GM23338 (cell line): ENCODE data around the gene ALPP. TPM values are rescaled to one million over a fixed set of nuclear protein-coding genes. Genes with fewer than 3 reads are reported as not detected.

ENCODE experiments used
- ATAC-seq: fragments of 200-7000 bp; cut with Tn5 transposase; 3 replicates; pipeline ENCODE4 v1.9.1; 2020
- DNase-seq: peaks from one replicate; pipeline ENCODE4 v3.0.0-alpha.2; 2015; ENCODE audit warnings: low spot score
- H2AFZ ChIP-seq: fragments of 200-600 bp; sonication (generic); 2 replicates; pipeline ENCODE4 v1.8.0; 2016; ENCODE audit warnings: antibody characterized with exemption, mild to moderate bottlenecking, moderate library complexity
- H3F3A ChIP-seq: fragments of 200-600 bp; sonication (generic); replicated peaks from 2 replicates; pipeline ENCODE4 v1.8.0; 2017; ENCODE audit warnings: antibody characterized with exemption, mixed run types, low read depth
- H3K27ac ChIP-seq: fragments of 200-600 bp; sonication (generic); 2 replicates; pipeline ENCODE4 v1.6.1; 2016; ENCODE audit warnings: low read depth
- H3K27me3 ChIP-seq: fragments of 200-600 bp; sonication (generic); 2 replicates; pipeline ENCODE4 v1.8.0; 2016; ENCODE audit warnings: mild to moderate bottlenecking, mixed run types, moderate library complexity; ENCODE audit not compliant: insufficient read depth
- H3K36me3 ChIP-seq: fragments of 200-600 bp; sonication (generic); 2 replicates; pipeline ENCODE4 v1.8.0; 2016; ENCODE audit warnings: mild to moderate bottlenecking; ENCODE audit not compliant: insufficient read depth
- H3K4me1 ChIP-seq: fragments of 200-600 bp; sonication (generic); 2 replicates; pipeline ENCODE4 v1.8.0; 2016; ENCODE audit warnings: mild to moderate bottlenecking, moderate library complexity; ENCODE audit not compliant: insufficient read depth
- H3K4me2 ChIP-seq: fragments of 200-600 bp; sonication (generic); 2 replicates; pipeline ENCODE4 v1.7.1; 2017; ENCODE audit warnings: mixed run types
- H3K4me3 ChIP-seq: fragments of 200-600 bp; sonication (generic); 2 replicates; pipeline ENCODE4 v1.6.1; 2016; ENCODE audit warnings: mixed run types
- H3K79me2 ChIP-seq: fragments of 200-600 bp; sonication (generic); replicated peaks from 2 replicates; pipeline ENCODE4 v1.8.0; 2017; ENCODE audit warnings: mild to moderate bottlenecking; ENCODE audit not compliant: insufficient read depth
- H3K9me2 ChIP-seq: fragments of 200-600 bp; sonication (generic); 2 replicates; pipeline ENCODE4 v1.8.0; 2017; ENCODE audit not compliant: insufficient read depth
- H4K20me1 ChIP-seq: fragments of 200-600 bp; sonication (generic); replicated peaks from 2 replicates; pipeline ENCODE4 v1.8.0; 2017; ENCODE audit warnings: mild to moderate bottlenecking; ENCODE audit not compliant: insufficient read depth
- H3K27ac Mint-ChIP-seq: 2 replicates; pipeline ENCODE4 v1.8.0; 2020; ENCODE audit warnings: inconsistent platforms, mild to moderate bottlenecking, moderate library complexity, mixed read lengths
- H3K27me3 Mint-ChIP-seq: 3 replicates; pipeline ENCODE4 v1.8.0; 2022; ENCODE audit warnings: low read depth, mild to moderate bottlenecking, moderate library complexity, mixed read lengths, inconsistent platforms; ENCODE audit not compliant: insufficient read depth, poor library complexity
- H3K36me3 Mint-ChIP-seq: 3 replicates; pipeline ENCODE4 v1.8.0; 2021; ENCODE audit warnings: low read depth, mild to moderate bottlenecking, inconsistent platforms, moderate library complexity, mixed read lengths
- H3K4me1 Mint-ChIP-seq: 3 replicates; pipeline ENCODE4 v1.8.0; 2020; ENCODE audit warnings: mild to moderate bottlenecking, inconsistent platforms, mixed read lengths
- H3K4me3 Mint-ChIP-seq: 3 replicates; pipeline ENCODE4 v1.8.0; 2021; ENCODE audit warnings: moderate library complexity, mild to moderate bottlenecking, inconsistent platforms, mixed read lengths
- H3K9me3 Mint-ChIP-seq: 3 replicates; pipeline ENCODE4 v1.8.0; 2020; ENCODE audit warnings: moderate library complexity, mild to moderate bottlenecking, inconsistent platforms, mixed read lengths
- CREB1 ChIP-seq: fragments of 250-450 bp; sonication (Bioruptor Pico); IDR thresholded peaks from 2 replicates; pipeline ENCODE4 v1.5.0; 2020; ENCODE audit warnings: low read depth, mild to moderate bottlenecking, moderate library complexity
- CTCF ChIP-seq, 2 experiments: fragments of 200-600 bp in 1 of 2; sonication (generic) in 1 of 2; conservative IDR thresholded peaks; 2 replicates each; pipeline versions ENCODE4 v1.5.1 to v1.6.1; 2016 to 2017; ENCODE audit warnings: antibody characterized with exemption in 2 of 2, low read depth in 2 of 2, mild to moderate bottlenecking in 2 of 2, moderate library complexity in 1 of 2
- EZH2 ChIP-seq: fragments of 200-600 bp; sonication (generic); IDR thresholded peaks from one replicate; pipeline ENCODE4 v1.8.0; 2017; ENCODE audit warnings: antibody characterized with exemption, mild to moderate bottlenecking, low read depth; ENCODE audit not compliant: unreplicated experiment
- JUNB ChIP-seq: IDR thresholded peaks from one replicate; pipeline ENCODE4 v1.6.1; 2016; ENCODE audit warnings: antibody characterized with exemption; ENCODE audit not compliant: unreplicated experiment
- NANOG ChIP-seq: IDR thresholded peaks from 2 replicates; pipeline ENCODE4 v1.6.1; 2016; ENCODE audit warnings: antibody characterized with exemption, borderline replicate concordance
- POLR2AphosphoS5 ChIP-seq: IDR thresholded peaks from 2 replicates; pipeline ENCODE4 v1.6.1; 2016; ENCODE audit warnings: antibody characterized with exemption, low read depth
- REST ChIP-seq: IDR thresholded peaks from one replicate; pipeline ENCODE4 v1.6.1; 2018; ENCODE audit warnings: antibody characterized with exemption; ENCODE audit not compliant: unreplicated experiment
- STAT1 ChIP-seq: IDR thresholded peaks from one replicate; pipeline ENCODE4 v1.6.1; 2016; ENCODE audit warnings: antibody characterized with exemption; ENCODE audit not compliant: unreplicated experiment
- ZNF462 ChIP-seq: fragments of 250-450 bp; sonication (Bioruptor Pico); IDR thresholded peaks from 2 replicates; pipeline ENCODE4 v1.5.0; 2020; ENCODE audit warnings: mild to moderate bottlenecking, moderate library complexity
- polyA plus RNA-seq: library from polyadenylated mRNA; unstranded; fragments of >200 nt; fragmentation: Nextera tagmentation; extraction: Ambion mirVana; gene quantifications from 2 replicates; pipeline ENCODE4 v1.2.1, GENCODE V29; 2016
- total RNA-seq: library from RNA; depleted of rRNA; stranded (reverse); fragments of >200 nt; shearing (Covaris generic); gene quantifications from 2 replicates; pipeline ENCODE4 v1.2.3, GENCODE V29; 2014

ALPP gene
- total and polyA plus RNA-seq, 2 experiments from 2014 or later, result 0.28 TPM; not detected in 1

- TF ChIP-seq CREB1 (CRISPR knock-in tag) (no peak), POLR2AphosphoS5 (no peak)
Measured at GRCh38 chr2:232420073-232420454, 41.5 kb downstream of the ALPP start (continued).

- peaks cover 44% of the 10 kb centered on the region for H3K27me3 ChIP-seq
- H3K4me3 Mint-ChIP-seq, result peak overlapping the region; percentile 83
Measured at GRCh38 chr2:232420463-232421188, 42.1 kb downstream of the ALPP start.

More at GRCh38 chr2:232420463-232421188, 42.1 kb downstream of the ALPP start:
- H3K27me3 Mint-ChIP-seq, result peaks cover 62% of the 10 kb centered on the region
- Histone ChIP-seq H4K20me1 (no peaks in the 10 kb centered on the region), H3K4me3 (peak overlapping the region; percentile 91), H3K27ac (no peak overlapping the region), H3F3A (peaks cover 22% of the 10 kb centered on the region), H3K36me3 (no peaks in the 10 kb centered on the region), H3K79me2 (peaks cover 19% of the 10 kb centered on the region; the same call in 1 of the 2 replicates), H2AFZ (peak overlapping the region; percentile 76; the same call in 1 of the 2 replicates), H3K4me1 (peaks cover 36% of the 10 kb centered on the region), H3K4me2 (peak overlapping the region; percentile 96), H3K9me2 (no peaks in the 10 kb centered on the region)
- ATAC-seq, result peak; percentile 8
- peaks cover 16% of the 10 kb centered on the region for H3K9me3 Mint-ChIP-seq
- no peak overlapping the region for H3K27ac Mint-ChIP-seq
- TF ChIP-seq NANOG (no peak), STAT1 (no peak), CTCF (conservative IDR thresholded peaks at IDR 0.05; ENCODE audit: low read depth in 2 of 2) (no peak; a peak in 1 of 4 replicates), REST (no peak), POLR2AphosphoS5 (no peak), ZNF462 (no peak), EZH2 (no peak), CREB1 (CRISPR knock-in tag) (no peak), JUNB (no peak)
- peaks cover 25% of the 10 kb centered on the region for H3K36me3 Mint-ChIP-seq
- peaks cover 41% of the 10 kb centered on the region for H3K4me1 Mint-ChIP-seq
- peak; percentile 77 for DNase-seq
